NCI-H446 treated with DMSO at 0.1 percent for 48 hours (cell line): Measurements from ENCODE around the gene MYL6B.
"Not testable (repeated sequence)": the region's sequence is repeated elsewhere in the genome, so short reads cannot be mapped to it uniquely, and the experiment has no call there.

Experiments
- DNase-seq: peaks from one replicate; lab custom pipeline; 2025; lab: John Stamatoyannopoulos, UW

Gene MYL6B

GRCh38 chr12:56152132-56152755 is at the start of gene MYL6B:
TSS of gene MYL6B (plus strand) at chr12:56152587. CDS start at chr12:56153919, 1,332 bp downstream.
- DNase-seq = peak; percentile 67

DNA sequence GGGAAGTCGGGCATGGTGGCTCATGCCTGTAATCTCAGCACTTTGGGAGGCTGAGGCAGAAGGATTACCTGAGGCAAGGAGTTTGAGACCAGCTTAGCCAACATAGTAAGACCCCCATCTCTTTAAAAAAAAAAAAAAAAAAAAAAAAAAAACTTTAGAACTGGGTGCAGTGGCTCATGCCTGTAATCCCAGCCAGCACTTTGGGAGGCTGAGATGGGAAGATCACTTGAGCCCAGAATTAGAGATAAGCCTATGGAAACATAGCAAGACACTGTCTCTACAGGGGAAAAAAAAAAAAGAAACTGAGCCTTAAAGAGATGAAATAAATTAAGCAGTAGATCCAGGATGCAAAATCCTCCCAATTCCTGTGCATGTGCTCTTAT is 49.7 kb upstream of the MYL6B start:
- no peak for DNase-seq

DNA sequence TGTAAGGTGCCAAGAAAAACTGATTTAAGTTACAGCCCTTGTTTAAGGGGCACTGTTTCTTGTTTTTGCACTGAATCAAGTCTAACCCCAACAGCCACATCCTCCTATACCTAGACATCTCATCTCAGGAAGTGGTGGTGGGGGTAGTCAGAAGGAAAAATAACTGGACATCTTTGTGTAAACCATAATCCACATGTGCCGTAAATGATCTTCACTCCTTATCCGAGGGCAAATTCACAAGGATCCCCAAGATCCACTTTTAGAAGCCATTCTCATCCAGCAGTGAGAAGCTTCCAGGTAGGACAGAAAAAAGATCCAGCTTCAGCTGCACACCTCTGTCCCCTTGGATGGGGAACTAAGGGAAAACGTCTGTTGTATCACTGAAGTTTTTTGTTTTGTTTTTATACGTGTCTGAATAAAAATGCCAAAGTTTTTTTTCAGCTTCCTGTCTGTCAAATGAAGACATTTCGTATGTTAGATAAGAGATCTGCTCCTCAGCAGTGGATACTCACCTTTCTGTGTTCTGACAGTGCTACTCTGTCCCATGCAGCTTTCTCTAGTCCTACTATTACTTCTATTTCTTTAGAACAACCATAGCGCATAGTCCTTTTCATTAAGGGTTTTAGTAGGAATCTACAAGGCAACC is 49.2 kb upstream of the MYL6B start:
- DNase-seq = no peak

DNA sequence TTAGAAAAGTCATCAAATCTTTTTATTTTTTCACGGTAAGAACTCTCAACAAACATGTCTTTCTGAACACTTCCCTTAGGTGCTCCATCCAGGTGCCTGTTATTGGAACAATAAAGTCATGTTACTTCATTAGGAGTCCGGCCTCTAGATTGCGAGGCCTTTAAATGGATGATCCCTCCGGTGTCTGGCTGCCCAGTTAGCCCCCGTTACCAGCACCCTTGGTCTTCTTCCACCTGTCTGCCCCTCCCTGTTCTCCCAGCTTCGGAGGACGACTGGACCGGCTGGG is 48.6 kb upstream of the MYL6B start:
- DNase-seq = peak; percentile 50

DNA sequence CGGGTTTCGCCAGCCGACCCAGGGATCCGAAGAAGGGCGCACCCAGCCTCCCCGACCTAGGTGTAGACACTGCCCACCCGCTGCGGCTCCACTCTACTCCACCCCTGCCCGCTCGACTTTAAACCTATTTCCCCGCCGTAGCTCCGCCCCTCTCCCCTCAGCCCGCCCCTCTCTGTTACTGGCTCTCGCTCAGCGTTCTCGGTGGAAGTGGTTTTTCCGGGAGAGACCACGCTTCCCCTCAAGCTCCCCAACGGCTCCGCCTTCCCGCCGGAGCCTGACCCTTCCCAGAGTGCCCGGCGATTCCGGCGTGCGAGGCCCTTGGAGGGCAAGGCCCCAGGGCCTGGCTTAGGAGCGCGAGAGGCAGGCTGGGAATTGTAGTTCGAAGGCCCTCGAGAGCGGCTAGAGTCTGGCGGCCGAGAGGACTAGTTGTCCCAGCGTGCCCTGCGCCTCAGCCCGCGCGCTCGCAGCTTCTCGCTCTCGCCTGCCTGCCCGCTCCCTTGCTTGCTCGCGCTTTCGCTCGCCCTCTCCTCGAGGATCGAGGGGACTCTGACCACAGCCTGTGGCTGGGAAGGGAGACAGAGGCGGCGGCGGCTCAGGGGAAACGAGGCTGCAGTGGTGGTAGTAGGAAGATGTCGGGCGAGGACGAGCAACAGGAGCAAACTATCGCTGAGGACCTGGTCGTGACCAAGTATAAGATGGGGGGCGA is 48.1 kb upstream of the MYL6B start, which contains the start of gene PA2G4:
Gene PA2G4 (plus strand): TSS at position 451 of the 706 bp plus-strand sequence. CDS start 179 bp downstream, at position 630.
- DNase-seq = peak; percentile 97

- no peak for DNase-seq
Measured at GRCh38 chr12:56104815-56105608, 47.4 kb upstream of the MYL6B start.

DNA sequence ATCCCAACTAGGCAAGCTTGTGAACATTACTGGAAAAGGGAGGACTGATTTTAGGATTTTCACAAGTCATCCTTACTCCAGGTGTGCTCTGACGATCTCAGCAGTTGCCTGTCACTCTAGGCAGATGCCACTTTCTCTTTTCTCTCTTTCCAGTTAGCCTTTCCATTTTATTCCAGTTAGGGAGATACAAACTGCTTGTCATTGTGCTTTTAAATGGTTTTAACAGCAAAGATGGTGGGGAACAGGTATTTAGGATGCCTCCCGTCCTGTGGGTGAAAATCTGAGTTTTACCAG is 46.8 kb upstream of the MYL6B start:
- no peak for DNase-seq

GRCh38 chr12:56107242-56107641 is 45.1 kb upstream of the MYL6B start:
- no peak for DNase-seq

DNA sequence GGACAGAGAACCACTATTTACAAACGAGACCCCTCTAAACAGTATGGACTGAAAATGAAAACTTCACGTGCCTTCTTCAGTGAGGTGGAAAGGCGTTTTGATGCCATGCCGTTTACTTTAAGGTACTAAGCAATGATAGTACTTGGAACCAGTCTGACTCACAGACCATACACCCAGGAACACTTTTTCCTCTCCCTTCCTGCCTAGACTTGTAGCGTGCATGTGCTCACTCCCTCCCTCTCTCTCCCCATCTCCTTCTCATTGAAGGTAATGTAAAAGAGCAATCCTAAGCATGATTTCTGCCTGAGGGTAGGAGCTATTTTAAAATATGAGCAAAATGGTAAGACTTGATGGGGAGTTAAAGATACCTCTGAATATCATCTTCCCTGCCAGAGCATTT is 41.8 kb upstream of the MYL6B start:
- DNase-seq = no peak

DNA sequence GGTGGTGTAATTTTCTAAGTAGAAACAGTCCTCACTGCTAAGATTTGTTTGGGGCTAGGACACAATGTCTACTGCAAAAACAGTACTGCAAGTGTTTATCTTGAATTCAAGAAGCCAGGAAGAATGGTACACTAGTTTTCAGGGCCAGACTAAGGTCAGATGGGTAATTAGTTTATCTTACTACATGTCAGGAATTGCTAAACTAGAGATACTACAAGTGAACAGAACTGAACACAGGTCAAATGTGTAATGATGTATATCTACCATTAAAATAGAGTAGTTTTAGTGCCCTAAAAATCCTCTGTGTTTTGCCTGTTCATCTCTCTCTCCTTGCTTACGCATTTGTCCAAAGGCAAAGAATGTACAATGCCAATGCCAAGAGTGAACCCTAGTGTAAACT is 38.3 kb upstream of the MYL6B start:
- no peak for DNase-seq

DNA sequence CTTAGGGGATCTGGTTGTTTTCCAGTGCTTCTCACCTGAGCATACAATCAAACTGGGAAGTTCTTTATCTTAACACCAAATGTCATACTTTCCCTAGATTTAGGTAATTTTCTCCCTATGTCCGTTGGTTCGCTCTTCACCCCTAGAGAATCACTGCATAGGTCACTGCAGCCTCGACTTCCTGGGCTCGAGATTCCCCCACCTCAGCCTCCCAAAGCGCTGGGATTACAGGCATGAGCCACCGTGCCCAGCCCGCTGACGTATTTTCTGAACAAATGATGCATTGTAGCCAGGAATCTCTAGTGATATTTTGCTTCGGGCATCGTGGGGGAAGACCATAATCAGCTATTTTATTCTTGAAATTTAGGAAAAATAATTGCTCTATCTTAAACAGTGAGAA is 37.1 kb upstream of the MYL6B start:
- DNase-seq = no peak

DNA sequence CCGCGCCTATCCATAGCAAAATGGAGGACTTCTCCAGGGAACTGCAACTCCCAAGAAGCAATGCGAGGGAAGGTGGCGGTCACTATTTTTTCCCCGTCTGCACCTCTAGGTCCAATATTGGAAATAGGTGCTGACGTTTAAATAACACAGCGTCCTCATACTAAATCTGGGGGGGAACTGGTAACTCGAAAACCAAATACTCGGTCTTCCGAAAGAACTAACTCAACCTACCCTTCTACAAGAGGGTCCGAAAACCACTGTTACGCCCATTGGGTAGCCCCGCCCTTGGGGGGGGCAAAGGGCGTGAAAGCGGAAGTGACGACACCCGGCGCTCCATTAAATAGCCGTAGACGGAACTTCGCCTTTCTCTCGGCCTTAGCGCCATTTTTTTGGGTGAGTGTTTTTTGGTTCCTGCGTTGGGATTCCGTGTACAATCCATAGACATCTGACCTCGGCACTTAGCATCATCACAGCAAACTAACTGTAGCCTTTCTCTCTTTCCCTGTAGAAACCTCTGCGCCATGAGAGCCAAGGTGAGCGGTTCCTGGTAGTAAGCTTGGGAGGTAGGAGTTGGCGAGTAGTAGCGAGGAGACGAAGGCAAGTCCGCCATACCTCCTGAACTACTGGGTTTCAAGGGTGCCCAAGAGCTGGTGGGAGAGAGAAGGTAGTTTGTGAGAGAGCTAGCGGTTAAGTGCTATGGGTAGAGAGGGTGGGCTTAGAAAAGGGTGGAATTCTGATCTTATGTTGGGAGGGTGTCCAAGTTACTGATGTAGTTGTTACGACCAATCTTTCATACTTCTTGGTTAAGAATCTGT is 35.9 kb upstream of the MYL6B start, which contains the start of gene RPL41:
Gene RPL41 (plus strand): TSS at position 367 of the 815 bp plus-strand sequence.
- peak; percentile 85 for DNase-seq

GRCh38 chr12:56117082-56117706 is 35.2 kb upstream of the MYL6B start:
- DNase-seq = not testable (repeated sequence)

GRCh38 chr12:56117778-56118687 is 34.4 kb upstream of the MYL6B start, which contains the start of gene ZC3H10:
TSS of gene ZC3H10 (plus strand) at chr12:56118266. CDS start at chr12:56120563, 2,297 bp downstream.
- peak; percentile 99 for DNase-seq

DNA sequence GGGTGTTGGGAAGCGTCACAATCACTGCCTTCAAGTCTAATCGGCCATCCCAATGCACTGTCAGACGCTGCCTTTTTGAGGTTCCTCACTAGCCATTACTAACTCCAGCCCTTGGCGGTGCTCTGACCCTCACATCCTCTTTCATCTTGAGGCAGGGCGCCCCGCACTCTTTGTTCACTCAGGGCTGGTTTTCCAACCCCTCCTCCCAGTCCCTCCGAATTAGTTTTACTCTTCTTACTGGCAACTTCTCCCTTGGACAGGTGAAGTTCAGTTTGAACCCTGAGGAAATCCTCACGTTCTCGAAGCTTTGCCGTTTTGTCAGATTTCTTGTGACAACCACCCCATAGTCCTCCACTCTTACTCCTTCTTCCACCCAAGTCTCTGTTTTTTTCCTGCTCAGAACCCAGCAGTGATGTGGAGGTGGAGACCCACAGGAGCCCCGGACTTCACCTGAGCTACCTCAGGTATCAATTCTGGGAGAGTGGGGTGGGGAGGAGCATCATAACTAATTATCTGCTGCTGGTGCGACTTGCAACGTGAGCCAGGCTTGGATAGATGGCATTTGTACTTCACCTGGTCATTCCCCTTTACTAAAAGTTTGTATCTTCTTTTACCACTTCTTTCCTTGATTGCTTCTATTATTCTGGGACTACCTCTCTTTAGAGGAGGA is 33.6 kb upstream of the MYL6B start:
- no peak for DNase-seq

DNA sequence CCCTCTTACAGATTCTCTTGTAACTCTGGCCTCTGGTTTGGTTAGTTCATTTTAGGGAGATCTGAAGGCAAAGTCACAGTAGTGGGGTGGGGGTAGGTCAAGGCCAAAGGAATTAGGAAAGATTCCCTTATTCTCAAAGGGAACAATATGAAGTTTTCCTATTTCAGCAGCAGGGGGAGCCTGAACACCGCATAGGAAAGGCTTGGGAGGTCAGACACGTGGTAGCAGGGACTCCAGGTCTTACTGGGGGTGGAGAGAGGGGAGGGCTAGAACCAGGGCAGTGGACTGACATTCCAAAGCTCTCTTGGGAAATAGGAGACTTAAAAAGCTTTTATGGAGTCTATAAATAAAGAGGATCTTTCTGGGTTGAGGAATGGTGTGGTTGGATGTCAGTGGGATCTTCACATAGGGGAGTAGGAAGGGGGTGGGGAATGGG is 33.0 kb upstream of the MYL6B start:
- peak; percentile 77 for DNase-seq

DNA sequence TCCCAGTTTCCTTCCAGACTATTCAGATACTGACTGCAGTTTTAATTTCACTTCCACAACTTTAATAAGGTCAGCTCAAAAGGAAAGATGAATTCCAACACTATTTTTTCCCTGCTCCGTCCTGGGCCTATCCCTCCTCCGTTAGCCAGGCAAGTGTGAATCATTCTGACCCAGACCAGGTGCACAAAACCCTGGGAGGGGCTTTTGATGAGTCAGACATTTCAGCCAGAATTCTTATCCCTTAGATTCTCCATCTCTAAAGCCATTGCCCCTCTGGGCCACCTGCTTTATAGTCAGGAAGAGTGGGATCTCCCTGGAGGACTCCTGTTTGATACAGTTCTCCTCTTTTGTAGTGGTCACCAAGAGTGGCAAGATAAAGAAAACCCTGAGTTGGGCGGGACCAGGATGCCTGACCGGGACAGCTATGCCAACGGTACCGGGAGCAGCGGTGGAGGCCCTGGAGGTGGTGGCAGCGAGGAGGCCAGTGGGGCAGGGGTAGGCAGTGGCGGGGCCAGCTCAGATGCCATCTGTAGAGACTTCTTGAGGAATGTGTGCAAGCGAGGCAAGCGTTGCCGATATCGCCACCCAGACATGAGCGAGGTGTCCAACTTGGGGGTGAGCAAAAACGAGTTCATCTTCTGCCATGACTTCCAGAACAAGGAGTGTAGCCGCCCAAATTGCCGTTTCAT is 32.1 kb upstream of the MYL6B start:
- no peak for DNase-seq

GRCh38 chr12:56121204-56121870 is 31.1 kb upstream of the MYL6B start:
- DNase-seq = no peak
